Astrocyte (in vitro differentiated cells and primary cell): Measurements from ENCODE around the gene CCDC88B. TPM values are rescaled to one million over a fixed set of nuclear protein-coding genes. Genes with fewer than 3 reads are reported as not detected.
A peak's percentile ranks its signal among the peaks of the same experiment; 100 is the strongest.

Source experiments
- DNase-seq: peaks from one replicate; pipeline ENCODE4 v3.0.0-alpha.2; 2010; ENCODE audit warnings: low read depth
- FAIRE-seq: peaks from 2 replicates; lab custom pipeline; 2011; peaks lifted over from hg19 to GRCh38; lab: Jason Lieb, UNC
- H2AFZ ChIP-seq: 2 replicates; pipeline ENCODE4 v1.6.0; 2012; ENCODE audit warnings: low read depth, low read length, inconsistent platforms
- H3K27ac ChIP-seq: 2 replicates; pipeline ENCODE4 v1.5.1; 2011; ENCODE audit warnings: low read depth, low read length, inconsistent platforms
- H3K27me3 ChIP-seq: 2 replicates; pipeline ENCODE4 v1.6.0; 2011; ENCODE audit warnings: low read length, inconsistent platforms; ENCODE audit not compliant: insufficient read depth
- H3K36me3 ChIP-seq: 2 replicates; pipeline ENCODE4 v1.5.1; 2011; ENCODE audit warnings: low read length, inconsistent platforms; ENCODE audit not compliant: insufficient read depth
- H3K4me1 ChIP-seq: 2 replicates; pipeline ENCODE4 v1.5.1; 2011; ENCODE audit warnings: low read length, inconsistent platforms; ENCODE audit not compliant: insufficient read depth
- H3K4me2 ChIP-seq: 2 replicates; pipeline ENCODE4 v1.6.0; 2012; ENCODE audit warnings: low read length, inconsistent platforms
- H3K4me3 ChIP-seq: 2 replicates; pipeline ENCODE4 v1.5.1; 2011; ENCODE audit warnings: low read depth, mild to moderate bottlenecking, low read length, inconsistent platforms; ENCODE audit not compliant: insufficient read depth
- H3K79me2 ChIP-seq: 2 replicates; pipeline ENCODE4 v1.6.0; 2012; ENCODE audit warnings: mild to moderate bottlenecking, low read length, inconsistent platforms; ENCODE audit not compliant: insufficient read depth
- H3K9ac ChIP-seq: 2 replicates; pipeline ENCODE4 v1.6.0; 2012; ENCODE audit warnings: mild to moderate bottlenecking, low read length, inconsistent platforms
- H3K9me3 ChIP-seq: 2 replicates; pipeline ENCODE4 v1.5.1; 2012; ENCODE audit warnings: low read depth, mild to moderate bottlenecking, low read length, inconsistent platforms; ENCODE audit not compliant: insufficient read depth
- H4K20me1 ChIP-seq: 2 replicates; pipeline ENCODE4 v1.6.0; 2012; ENCODE audit warnings: low read length, inconsistent platforms; ENCODE audit not compliant: insufficient read depth
- H3K27ac Mint-ChIP-seq: one replicate; pipeline ENCODE4 v1.8.0; 2021; ENCODE audit warnings: mild to moderate bottlenecking, mixed read lengths; ENCODE audit not compliant: unreplicated experiment
- H3K27me3 Mint-ChIP-seq: one replicate; pipeline ENCODE4 v1.8.0; 2021; ENCODE audit warnings: low read depth, mixed read lengths; ENCODE audit not compliant: unreplicated experiment
- H3K36me3 Mint-ChIP-seq: one replicate; pipeline ENCODE4 v1.8.0; 2021; ENCODE audit warnings: low read depth, mixed read lengths; ENCODE audit not compliant: unreplicated experiment
- H3K4me1 Mint-ChIP-seq: one replicate; pipeline ENCODE4 v1.8.0; 2021; ENCODE audit warnings: low read depth, mixed read lengths; ENCODE audit not compliant: unreplicated experiment
- H3K4me3 Mint-ChIP-seq: one replicate; pipeline ENCODE4 v1.8.0; 2021; ENCODE audit warnings: mild to moderate bottlenecking, moderate library complexity, mixed read lengths; ENCODE audit not compliant: unreplicated experiment
- H3K9me3 Mint-ChIP-seq: one replicate; pipeline ENCODE4 v1.8.0; 2021; ENCODE audit warnings: mild to moderate bottlenecking, mixed read lengths; ENCODE audit not compliant: unreplicated experiment
- CTCF ChIP-seq: IDR thresholded peaks from 2 replicates; pipeline ENCODE4 v1.5.1; 2011; ENCODE audit warnings: low read depth, mild to moderate bottlenecking, inconsistent platforms, low read length, moderate library complexity; ENCODE audit not compliant: insufficient read depth
- EZH2 ChIP-seq: IDR thresholded peaks from 2 replicates; pipeline ENCODE4 v1.6.1; 2012; ENCODE audit warnings: mild to moderate bottlenecking, low read length, inconsistent platforms; ENCODE audit not compliant: insufficient read depth
- total RNA-seq: library from RNA; stranded (reverse); gene quantifications from 2 replicates; pipeline ENCODE4 v1.2.1, GENCODE V29; 2021

Gene CCDC88B
- total RNA-seq, 1 donor from 2014 or later, result 1.2 TPM

- Histone ChIP-seq H3K4me1 (peaks cover 8% of the 10 kb centered on the region), H3K36me3 (no peaks in the 10 kb centered on the region), H3K4me3 (no peak overlapping the region), H2AFZ (peak overlapping the region; percentile 96), H3K4me2 (peak overlapping the region; percentile 80), H3K27ac (no peak overlapping the region), H3K27me3 (no peaks in the 10 kb centered on the region), H3K9ac (peak overlapping the region; percentile 69), H4K20me1 (no peaks in the 10 kb centered on the region), H3K9me3 (no peaks in the 10 kb centered on the region), H3K79me2 (no peaks in the 10 kb centered on the region)
- Mint-ChIP-seq H3K4me3 (no peak overlapping the region), H3K27me3 (peaks cover 20% of the 10 kb centered on the region), H3K9me3 (no peaks in the 10 kb centered on the region), H3K4me1 (no peaks in the 10 kb centered on the region), H3K36me3 (no peaks in the 10 kb centered on the region), H3K27ac (no peak overlapping the region)
- TF ChIP-seq CTCF, result no peak
- no peak for FAIRE-seq
- peak; percentile 61 for DNase-seq
Measured at GRCh38 chr11:64341851-64342791, 2.1 kb downstream of the CCDC88B start.

DNA sequence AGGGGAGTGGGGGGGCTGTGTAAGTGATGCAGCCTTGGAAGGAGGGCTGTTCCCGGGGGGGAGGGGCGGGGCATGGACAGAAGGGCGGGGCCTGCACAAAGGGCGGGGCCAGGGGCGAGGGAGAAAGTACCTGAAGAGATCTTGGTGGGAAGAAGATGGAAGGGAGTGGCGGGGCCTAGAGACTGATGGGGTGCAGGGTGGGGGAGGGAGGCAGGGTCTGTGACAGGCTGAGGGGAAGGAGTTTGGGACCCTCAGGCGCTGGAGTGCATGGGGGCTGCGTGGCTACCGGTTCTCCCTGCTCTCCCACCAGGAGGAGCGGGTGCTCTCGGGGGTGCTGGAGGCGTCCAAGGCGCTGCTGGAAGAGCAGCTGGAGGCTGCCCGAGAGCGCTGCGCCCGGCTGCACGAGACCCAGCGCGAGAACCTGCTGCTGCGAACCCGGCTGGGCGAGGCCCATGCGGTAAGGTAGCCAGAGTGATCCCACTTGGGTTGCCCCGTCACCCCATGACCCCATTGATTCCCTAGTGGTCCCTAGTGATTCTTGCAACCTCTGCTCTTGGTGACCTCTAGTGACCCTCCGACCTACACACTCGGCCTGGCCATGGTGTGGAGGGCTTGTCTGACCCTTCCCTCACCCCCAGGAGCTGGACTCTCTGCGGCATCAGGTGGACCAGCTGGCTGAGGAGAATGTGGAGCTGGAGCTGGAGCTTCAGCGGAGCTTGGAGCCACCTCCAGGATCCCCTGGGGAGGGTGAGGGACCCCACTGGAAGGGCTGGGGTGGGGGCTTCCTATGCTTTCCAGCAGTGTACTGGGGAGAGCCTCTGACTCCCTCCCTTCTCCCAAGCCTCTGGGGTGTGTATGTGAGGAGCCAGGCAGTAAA is 3.1 kb downstream of the CCDC88B start:
- DNase-seq (no peak), FAIRE-seq (no peak)
- H3K9me3 Mint-ChIP-seq, result no peaks in the 10 kb centered on the region
- H3K4me3 Mint-ChIP-seq, result no peak overlapping the region
- Histone ChIP-seq H3K9ac (no peak overlapping the region), H2AFZ (no peak overlapping the region), H3K27me3 (no peaks in the 10 kb centered on the region), H3K9me3 (no peaks in the 10 kb centered on the region), H3K4me1 (peaks cover 8% of the 10 kb centered on the region), H3K79me2 (no peaks in the 10 kb centered on the region), H3K27ac (no peak overlapping the region), H3K4me2 (peak overlapping the region; percentile 80), H3K36me3 (no peaks in the 10 kb centered on the region), H4K20me1 (no peaks in the 10 kb centered on the region), H3K4me3 (no peak overlapping the region)
- TF ChIP-seq CTCF (no peak), EZH2 (no peak)
- no peaks in the 10 kb centered on the region for H3K4me1 Mint-ChIP-seq
- peaks cover 23% of the 10 kb centered on the region for H3K27me3 Mint-ChIP-seq
- no peak overlapping the region for H3K27ac Mint-ChIP-seq
- H3K36me3 Mint-ChIP-seq, result no peaks in the 10 kb centered on the region
